ENCODE measurements around the gene WWOX.

Gene WWOX

GRCh38 chr16:78435260-78435659 lies 335.8 kb downstream of the WWOX start:
- no peak for DNase-seq (ENCODE audit: low read depth)
- TF ChIP-seq, protein P1, sequence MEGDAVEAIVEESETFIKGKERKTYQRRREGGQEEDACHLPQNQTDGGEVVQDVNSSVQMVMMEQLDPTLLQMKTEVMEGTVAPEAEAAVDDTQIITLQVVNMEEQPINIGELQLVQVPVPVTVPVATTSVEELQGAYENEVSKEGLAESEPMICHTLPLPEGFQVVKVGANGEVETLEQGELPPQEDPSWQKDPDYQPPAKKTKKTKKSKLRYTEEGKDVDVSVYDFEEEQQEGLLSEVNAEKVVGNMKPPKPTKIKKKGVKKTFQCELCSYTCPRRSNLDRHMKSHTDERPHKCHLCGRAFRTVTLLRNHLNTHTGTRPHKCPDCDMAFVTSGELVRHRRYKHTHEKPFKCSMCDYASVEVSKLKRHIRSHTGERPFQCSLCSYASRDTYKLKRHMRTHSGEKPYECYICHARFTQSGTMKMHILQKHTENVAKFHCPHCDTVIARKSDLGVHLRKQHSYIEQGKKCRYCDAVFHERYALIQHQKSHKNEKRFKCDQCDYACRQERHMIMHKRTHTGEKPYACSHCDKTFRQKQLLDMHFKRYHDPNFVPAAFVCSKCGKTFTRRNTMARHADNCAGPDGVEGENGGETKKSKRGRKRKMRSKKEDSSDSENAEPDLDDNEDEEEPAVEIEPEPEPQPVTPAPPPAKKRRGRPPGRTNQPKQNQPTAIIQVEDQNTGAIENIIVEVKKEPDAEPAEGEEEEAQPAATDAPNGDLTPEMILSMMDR (IDR thresholded peaks at IDR 0.05; ENCODE audit: insufficient read depth, low read depth, low read length, missing control alignments), result no peak
- H3K4me3 ChIP-seq (ENCODE audit: low read depth, low read length), result no peak overlapping the region

DNA sequence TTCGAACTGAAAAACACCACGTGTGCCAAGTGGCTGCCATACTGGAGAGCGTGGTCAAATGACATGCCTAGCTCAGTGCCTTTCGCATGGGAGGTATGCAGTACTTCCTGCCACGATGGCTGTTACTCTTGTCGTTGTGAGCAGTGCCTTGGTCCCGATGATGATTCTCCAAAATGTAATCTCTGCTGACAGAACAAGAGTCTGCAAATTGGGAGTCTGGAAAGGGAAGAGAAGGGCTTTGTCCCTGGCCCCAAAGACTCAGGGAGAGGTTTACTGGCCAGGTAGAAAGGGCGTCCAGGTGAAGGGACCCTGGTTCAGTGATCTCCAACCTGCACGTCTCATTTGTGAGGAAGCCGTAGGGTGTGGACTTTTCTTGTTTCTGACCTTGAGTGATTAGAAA lies 336.6 kb downstream of the WWOX start:
- TF ChIP-seq, protein P1 (IDR thresholded peaks at IDR 0.05; ENCODE audit: insufficient read depth, low read depth, low read length, missing control alignments), result no peak
- H3K4me3 ChIP-seq (ENCODE audit: low read depth, low read length), result no peak overlapping the region
- no peak for DNase-seq (ENCODE audit: low read depth)

DNA sequence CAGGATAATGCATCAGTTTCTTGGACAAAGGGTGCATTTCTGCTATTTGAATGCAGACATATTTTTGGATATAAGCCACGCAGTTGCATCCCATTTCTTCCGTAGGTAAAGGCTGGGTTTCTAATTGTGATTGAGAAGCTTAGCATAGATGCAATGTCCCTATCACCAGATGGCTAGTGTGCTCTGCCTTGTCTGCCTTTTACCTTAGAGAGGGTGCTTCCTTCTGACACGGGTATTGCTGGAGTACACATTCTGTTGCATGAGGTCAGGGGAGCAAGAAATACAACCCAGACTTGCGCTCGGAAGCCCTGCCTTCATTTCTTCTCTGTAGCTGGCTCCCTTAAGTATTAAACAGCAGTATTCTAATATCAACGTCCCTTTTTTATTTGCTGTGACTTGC lies 337.4 kb downstream of the WWOX start:
- TF ChIP-seq, protein P1 (IDR thresholded peaks at IDR 0.05; ENCODE audit: insufficient read depth, low read depth, low read length, missing control alignments), result no peak
- no peak overlapping the region for H3K4me3 ChIP-seq (ENCODE audit: low read depth, low read length)
- DNase-seq (ENCODE audit: low read depth), result no peak

DNA sequence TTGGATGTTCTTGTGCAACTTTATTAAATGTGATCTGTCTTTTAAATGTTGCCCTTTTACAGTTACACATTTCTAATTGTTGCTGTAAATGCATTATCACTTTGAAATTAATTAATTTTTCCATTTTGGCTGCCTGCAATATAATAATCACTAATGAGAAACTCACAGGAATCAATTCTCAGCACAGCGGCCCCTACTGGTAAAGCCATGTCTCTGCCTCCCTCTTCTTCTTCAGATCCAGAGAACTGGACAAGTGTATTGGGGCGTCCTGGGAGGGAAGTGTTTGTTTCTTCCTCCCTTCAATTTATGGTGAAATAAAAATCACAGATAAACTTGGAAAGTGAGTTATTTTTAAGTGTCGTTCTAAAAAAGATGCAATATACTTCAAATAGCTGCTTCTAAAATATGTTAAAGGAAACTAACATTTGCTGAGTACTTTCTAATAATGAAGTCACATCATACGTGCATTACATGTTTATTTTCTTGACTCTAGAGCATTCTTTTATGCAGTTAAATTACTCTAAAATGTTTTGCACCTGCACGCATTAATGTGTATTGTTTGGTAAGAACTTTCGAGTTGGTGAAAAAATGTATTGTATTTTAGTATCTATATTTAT lies 338.0 kb downstream of the WWOX start:
- no peak overlapping the region for H3K4me3 ChIP-seq (ENCODE audit: low read depth, low read length)
- TF ChIP-seq, protein P1 (IDR thresholded peaks at IDR 0.05; ENCODE audit: insufficient read depth, low read depth, low read length, missing control alignments), result peak; percentile 66
- DNase-seq (ENCODE audit: low read depth), result peak; percentile 17

DNA sequence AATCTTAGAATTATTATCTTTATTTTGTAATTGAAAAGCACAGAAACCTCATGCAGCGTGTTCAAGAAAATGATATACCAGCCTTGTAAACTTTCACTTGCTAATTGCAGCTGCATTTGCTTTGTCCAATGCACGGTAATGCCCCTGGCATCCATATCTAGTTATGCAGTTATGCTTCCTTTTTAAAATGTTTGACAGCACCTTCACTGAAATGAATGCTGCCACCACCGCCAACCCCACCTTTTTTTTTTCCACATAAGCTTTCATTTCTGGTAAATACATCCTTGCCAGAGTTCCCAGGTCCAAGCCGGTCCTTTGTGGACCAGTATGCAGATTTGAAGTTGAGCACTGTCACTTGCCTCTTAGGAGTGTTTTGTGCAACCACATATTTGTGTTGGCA lies 338.8 kb downstream of the WWOX start:
- DNase-seq (ENCODE audit: low read depth), result no peak
- no peak overlapping the region for H3K4me3 ChIP-seq (ENCODE audit: low read depth, low read length)
- TF ChIP-seq, protein P1 (IDR thresholded peaks at IDR 0.05; ENCODE audit: insufficient read depth, low read depth, low read length, missing control alignments), result no peak

DNA sequence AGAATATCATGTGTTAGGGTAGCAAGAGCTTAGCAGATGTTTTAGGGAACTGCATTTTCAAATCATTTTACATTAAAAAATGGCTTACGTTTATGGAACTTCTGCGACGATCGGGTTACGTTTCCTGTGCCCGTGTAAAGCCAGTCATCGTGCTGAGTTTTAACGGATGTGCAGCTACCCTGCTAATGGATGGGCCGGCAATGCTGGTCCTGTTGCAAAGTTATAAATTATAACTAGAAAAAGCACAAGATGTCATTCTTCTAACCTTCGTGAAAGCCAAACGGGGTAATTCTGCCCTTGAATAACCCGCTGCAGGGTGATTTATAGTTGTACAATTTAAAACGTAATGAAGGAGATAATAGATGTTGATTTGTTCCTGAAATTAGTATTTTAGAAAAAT lies 339.2 kb downstream of the WWOX start:
- H3K4me3 ChIP-seq (ENCODE audit: low read depth, low read length), result no peak overlapping the region
- DNase-seq (ENCODE audit: low read depth), result no peak
- TF ChIP-seq, protein P1 (IDR thresholded peaks at IDR 0.05; ENCODE audit: insufficient read depth, low read depth, low read length, missing control alignments), result no peak

DNA sequence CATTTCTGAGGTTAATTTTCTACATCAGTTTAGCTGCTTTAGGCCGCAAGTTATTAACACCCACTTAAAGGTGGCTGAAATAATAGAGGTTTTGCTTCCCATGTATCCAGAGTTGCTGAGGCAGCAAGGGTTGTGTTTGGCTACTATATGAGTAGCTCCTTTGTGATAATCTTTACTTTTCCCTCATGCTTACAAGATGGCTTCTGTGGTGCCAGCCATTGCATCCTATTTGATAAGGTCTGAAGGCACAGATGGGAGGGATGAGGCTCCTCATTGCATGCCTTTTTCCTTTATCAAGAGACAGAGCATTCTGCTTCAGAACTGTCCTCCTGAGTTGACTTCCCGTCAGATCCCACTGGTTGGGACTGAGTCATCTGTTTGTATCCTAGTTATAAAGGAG lies 340.2 kb downstream of the WWOX start:
- no peak overlapping the region for H3K4me3 ChIP-seq (ENCODE audit: low read depth, low read length)
- DNase-seq (ENCODE audit: low read depth), result no peak
- TF ChIP-seq, protein P1 (IDR thresholded peaks at IDR 0.05; ENCODE audit: insufficient read depth, low read depth, low read length, missing control alignments), result no peak
